Coronary artery (tissue), 2 donors: ENCODE results near the gene GALNTL6.

ENCODE experiments used
- DNase-seq: peaks from one replicate; pipeline ENCODE4 v3.0.0-alpha.2; 2017; ENCODE audit warnings: low spot score
- H3K27ac ChIP-seq, 2 donors: fragments of 200-600 bp; sonication (generic); one replicate each; pipeline ENCODE4 v1.5.1; 2016 to 2019
- H3K4me3 ChIP-seq: fragments of 200-600 bp; sonication (generic); 2 replicates; pipeline ENCODE4 v1.5.1; 2016; ENCODE audit warnings: mild to moderate bottlenecking, moderate library complexity
- TF ChIP-seq, protein P1 (sequence below): fragments of 200-600 bp; sonication (generic); IDR thresholded peaks from one replicate; pipeline ENCODE4 v1.5.1; 2019; ENCODE audit warnings: antibody characterized with exemption

The GALNTL6 gene

DNA sequence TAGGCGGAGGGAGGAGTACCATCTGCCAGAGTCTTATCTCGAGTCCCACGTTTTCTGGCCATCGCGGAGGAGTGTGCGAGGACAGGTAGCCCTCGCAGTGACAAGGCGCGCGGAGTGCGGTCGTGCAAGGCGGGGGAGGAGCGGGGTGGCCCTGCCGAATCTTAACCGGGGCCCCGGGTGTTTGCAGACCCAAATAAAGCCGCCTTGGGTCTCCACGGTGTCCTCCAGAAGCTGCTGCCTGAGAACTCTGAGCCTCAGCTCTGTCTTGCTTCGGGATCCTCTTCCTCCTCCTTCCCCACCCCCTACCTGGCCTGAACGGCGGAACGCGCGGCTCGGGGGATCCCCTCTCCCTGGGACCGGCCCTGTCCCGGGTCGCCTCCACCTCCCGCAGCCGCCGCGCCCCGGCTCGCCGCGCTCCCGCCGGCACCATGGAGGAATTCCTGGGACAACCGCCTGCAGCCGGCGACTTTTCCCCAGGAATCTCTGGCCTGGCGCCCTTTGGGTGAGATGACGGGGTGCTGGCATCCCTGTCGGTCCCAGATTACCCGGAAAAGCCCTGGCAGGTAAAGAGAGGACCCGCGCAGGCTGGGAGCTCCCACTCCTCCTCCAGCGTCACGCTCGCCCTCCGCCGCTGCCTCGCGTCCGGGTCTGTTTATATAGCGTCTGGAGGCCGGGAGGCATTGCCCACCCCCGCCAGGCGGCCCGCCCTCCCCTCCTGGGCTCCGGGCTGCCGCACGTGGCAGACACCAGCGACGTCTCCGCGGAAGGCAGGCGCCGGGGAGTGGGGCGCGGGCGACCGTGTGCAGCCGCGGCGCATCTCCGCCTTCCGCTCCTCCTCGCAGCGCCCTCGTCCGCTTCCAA, at the start of gene GALNTL6:
Gene GALNTL6, plus strand, starts transcription at position 740 of the 861 bp plus-strand sequence.
- TF ChIP-seq, protein P1, sequence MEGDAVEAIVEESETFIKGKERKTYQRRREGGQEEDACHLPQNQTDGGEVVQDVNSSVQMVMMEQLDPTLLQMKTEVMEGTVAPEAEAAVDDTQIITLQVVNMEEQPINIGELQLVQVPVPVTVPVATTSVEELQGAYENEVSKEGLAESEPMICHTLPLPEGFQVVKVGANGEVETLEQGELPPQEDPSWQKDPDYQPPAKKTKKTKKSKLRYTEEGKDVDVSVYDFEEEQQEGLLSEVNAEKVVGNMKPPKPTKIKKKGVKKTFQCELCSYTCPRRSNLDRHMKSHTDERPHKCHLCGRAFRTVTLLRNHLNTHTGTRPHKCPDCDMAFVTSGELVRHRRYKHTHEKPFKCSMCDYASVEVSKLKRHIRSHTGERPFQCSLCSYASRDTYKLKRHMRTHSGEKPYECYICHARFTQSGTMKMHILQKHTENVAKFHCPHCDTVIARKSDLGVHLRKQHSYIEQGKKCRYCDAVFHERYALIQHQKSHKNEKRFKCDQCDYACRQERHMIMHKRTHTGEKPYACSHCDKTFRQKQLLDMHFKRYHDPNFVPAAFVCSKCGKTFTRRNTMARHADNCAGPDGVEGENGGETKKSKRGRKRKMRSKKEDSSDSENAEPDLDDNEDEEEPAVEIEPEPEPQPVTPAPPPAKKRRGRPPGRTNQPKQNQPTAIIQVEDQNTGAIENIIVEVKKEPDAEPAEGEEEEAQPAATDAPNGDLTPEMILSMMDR = no peak
- H3K4me3 ChIP-seq = peak within 1 kb of the TSS; percentile 69
- H3K27ac ChIP-seq = no peak within 1 kb of the TSS
- no peak for DNase-seq

GRCh38 chr4:171765514-171765913, 47.7 kb upstream of the GALNTL6 start:
- Histone ChIP-seq H3K4me3 (no peak overlapping the region), H3K27ac (no peak overlapping the region)
- no peak for DNase-seq
- TF ChIP-seq, protein P1 = no peak

DNA sequence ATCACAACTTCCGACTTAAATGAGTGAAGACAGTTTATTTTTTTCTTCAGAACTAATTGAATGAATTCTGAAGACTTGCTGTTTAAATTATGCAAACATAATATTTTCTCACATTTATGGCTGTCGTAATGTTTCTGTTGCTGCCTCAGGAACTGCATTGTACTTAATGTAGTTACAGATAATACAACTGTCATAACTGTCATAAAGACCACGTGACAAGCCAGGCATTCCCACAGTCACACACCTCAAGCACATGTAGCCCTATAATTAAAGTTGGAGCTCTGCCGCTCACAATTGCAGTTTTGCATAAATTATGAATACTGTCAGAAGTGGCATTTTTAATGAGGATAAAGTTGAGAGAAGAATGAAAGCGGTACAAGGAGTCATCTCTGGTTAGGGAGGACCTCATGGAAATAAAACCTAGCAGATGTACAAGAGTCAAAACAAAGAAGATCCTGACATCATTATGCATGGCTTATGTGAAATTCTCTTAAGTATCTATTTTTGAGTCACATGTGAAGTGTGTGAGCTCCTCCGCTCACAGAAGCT, 38.5 kb upstream of the GALNTL6 start:
- no peak for DNase-seq

GRCh38 chr4:171779301-171779700, 33.9 kb upstream of the GALNTL6 start:
- no peak for DNase-seq
- TF ChIP-seq, protein P1 = no peak
- no peak overlapping the region for H3K4me3 ChIP-seq
- H3K27ac ChIP-seq = no peak overlapping the region

More for the DNA sequence above, 38.5 kb upstream of the GALNTL6 start:
- TF ChIP-seq, protein P1 = no peak
- Histone ChIP-seq H3K27ac (no peak overlapping the region), H3K4me3 (no peak overlapping the region)

GRCh38 chr4:171785388-171785787, 27.8 kb upstream of the GALNTL6 start:
- TF ChIP-seq, protein P1 = no peak
- no peak for DNase-seq
- H3K4me3 ChIP-seq = no peak overlapping the region
- no peak overlapping the region for H3K27ac ChIP-seq

DNA sequence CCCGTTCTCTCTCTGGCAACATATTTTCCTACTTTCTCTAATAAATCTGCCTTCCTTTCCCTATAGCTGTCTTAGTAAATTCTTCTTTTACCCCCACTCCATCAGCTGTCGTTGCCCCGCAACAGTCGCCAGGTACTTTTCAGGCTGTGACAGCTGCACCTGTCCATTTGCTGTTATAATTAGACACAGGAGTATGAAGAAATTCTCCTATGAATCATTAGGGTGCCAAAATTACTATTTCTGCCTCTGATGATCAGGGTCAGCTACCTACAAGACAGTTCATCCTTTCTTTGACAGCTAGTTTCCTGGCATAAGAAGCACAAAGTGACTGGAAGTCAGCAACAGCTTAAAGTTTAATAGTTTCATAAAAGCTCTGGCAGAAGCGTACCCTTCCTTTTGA, 19.5 kb upstream of the GALNTL6 start:
- DNase-seq = no peak
- H3K27ac ChIP-seq = no peak overlapping the region
- H3K4me3 ChIP-seq = no peak overlapping the region
- TF ChIP-seq, protein P1 = no peak

- TF ChIP-seq, protein P1 = no peak
- no peak for DNase-seq
- no peak overlapping the region for H3K4me3 ChIP-seq
- no peak overlapping the region for H3K27ac ChIP-seq
Measured at GRCh38 chr4:171794528-171794927, 18.7 kb upstream of the GALNTL6 start.
